ENCODE data around the gene GIPC1. TPM values are rescaled to one million over a fixed set of nuclear protein-coding genes. Genes with fewer than 3 reads are reported as not detected.
"Not testable (repeated sequence)": the region's sequence is repeated elsewhere in the genome, so short reads cannot be mapped to it uniquely, and the experiment has no call there.

GIPC1 gene
- total RNA-seq = 39.1 TPM

- FAIRE-seq = peak; percentile 79
Measured at GRCh38 chr19:14496029-14496833, at the start of gene GIPC1. GIPC1 (minus strand) TSS chr19:14496127; CDS start chr19:14482976, 13,151 bp downstream.

DNA sequence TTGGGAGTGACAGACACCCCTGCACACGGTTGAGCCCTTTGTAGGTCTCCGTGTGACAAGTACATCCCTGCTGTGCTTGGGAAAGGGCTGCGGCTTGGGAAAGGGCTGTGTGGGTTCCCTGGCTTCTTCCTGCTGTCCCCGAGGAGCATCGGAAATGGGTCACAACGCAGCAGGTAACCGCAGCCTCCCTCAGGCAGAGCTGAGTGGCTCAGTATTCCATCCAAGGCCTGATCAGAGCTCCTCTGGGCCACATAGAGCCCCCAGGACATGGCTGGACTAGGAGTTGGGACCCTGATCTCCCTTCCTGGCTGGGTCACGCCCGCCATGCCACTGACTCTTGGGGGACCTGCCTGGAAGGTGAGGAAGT is 49.8 kb upstream of the GIPC1 start:
- no peak for FAIRE-seq

More at GRCh38 chr19:14496029-14496833, at the start of gene GIPC1:
- peak; percentile 99 for DNase-seq (ENCODE audit: low spot score in 2 of 2)

GRCh38 chr19:14544977-14545715 is 49.2 kb upstream of the GIPC1 start:
- DNase-seq (ENCODE audit: low spot score in 2 of 2) (peak; percentile 67 to 75), FAIRE-seq (no peak)

More for the DNA sequence above, 49.8 kb upstream of the GIPC1 start:
- DNase-seq (ENCODE audit: low spot score in 2 of 2) = no peak

DNA sequence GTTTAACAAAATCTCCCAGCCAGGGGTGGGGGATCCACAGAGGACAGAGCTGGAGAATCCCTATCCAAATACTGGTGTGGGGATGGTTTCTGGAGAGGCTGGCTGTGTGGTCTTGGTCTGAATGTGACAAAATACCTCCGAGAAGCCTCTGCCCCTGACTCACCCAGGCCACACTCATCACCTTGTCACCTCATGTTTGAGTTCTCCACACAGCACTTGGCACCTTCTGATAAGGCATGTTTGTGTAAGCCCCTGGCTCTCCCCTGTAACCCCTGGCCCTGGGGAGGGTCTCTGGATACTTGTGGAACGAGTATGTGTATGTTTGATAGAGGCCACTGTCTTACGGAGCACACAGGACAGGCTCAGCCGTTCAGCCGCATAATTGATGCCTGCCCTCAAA is 48.1 kb upstream of the GIPC1 start:
- no peak for FAIRE-seq

GRCh38 chr19:14542711-14543328 is 46.9 kb upstream of the GIPC1 start:
- FAIRE-seq (no peak), DNase-seq (ENCODE audit: low spot score in 2 of 2) (peak in 1 of 2 donors; percentile 49)

More for the DNA sequence above, 48.1 kb upstream of the GIPC1 start:
- peak in 1 of 2 donors; percentile 15 for DNase-seq (ENCODE audit: low spot score in 2 of 2)

DNA sequence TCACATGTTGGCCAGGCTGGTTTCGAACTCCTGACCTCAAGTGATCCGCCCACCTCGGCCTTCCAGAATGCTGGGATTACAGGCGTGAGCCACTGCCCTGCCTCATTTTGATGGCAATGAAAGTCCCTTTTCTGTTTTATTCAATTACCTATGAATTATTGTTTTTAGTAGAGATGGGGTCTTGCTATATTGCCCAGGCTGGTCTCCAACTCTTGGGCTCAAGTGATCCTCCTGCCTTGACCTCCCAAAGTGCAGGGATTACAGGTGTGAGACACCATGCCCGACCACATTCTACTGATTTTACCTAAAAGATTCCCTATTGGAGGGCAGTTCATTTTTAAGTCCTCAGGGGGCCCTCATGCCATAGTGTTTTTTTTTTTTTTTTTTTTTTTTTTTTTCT is 46.1 kb upstream of the GIPC1 start:
- FAIRE-seq; DNase-seq (ENCODE audit: low spot score in 2 of 2): not testable (repeated sequence)

- DNase-seq (ENCODE audit: low spot score in 2 of 2) = no peak
- FAIRE-seq = no peak
Measured at GRCh38 chr19:14540741-14541525, 45.0 kb upstream of the GIPC1 start.

- FAIRE-seq (no peak), DNase-seq (ENCODE audit: low spot score in 2 of 2) (no peak)
Measured at GRCh38 chr19:14536926-14537692, 41.2 kb upstream of the GIPC1 start.

- DNase-seq (ENCODE audit: low spot score in 2 of 2) = no peak
- no peak for FAIRE-seq
Measured at GRCh38 chr19:14533450-14533849, 37.5 kb upstream of the GIPC1 start.

- FAIRE-seq (no peak), DNase-seq (ENCODE audit: low spot score in 2 of 2) (no peak)
Measured at GRCh38 chr19:14530506-14530905, 34.6 kb upstream of the GIPC1 start.

DNA sequence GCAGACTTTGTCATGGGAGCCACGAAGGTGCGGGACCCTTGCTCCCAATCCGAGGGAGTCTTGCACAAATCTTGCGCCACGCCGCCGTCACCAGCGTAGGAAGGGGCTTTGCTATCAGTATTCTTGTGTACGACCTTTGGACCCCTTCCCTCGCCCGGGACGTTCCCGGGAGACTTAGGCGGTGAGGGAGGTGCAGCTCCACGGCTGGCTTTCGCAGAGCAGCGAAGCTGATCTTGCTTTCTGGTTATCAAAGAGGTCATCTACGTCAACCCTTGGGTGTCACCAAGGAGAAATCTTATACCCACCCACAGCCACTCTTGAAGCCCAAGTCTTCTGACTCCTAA is 34.0 kb upstream of the GIPC1 start:
- no peak for FAIRE-seq
- no peak for DNase-seq (ENCODE audit: low spot score in 2 of 2)

DNA sequence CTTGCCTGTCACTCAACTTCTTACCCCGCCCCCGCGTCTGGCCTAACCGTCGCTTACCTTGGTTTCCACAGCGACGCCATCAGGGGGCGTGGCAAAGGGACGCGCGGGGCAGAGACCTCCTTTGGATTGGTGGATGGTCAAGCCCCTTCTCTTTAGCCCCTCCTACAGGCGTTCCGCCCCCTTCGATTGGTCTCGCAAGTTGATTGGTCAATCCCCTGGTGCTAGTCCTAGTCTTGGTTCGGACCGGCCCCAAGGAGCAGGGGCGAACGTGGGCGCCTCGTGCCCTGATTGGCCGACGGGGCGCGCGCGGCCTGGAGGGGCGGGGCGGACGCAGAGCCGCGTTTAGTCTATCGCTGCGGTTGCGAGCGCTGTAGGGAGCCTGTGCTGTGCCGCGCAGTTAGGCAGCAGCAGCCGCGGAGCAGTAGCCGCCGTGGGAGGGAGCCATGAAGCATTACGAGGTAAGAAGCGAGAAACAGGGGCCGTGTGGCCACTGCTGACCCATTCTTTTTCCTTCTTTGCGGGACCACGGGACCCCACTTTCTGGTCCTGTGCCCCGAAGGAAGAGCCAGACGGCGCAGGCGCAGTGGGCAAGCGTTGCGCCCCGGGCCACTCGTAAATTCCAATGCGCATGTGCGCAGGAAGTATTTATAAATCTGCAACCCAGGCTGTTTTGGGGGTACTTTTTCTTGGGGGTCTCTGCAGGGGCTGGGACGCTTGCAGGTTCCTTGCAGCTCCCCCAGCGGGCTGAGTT is 33.5 kb upstream of the GIPC1 start, which contains the start of gene TECR:
TSS of gene TECR (plus strand) at position 341 of the 751 bp plus-strand sequence. CDS start at position 444, 103 bp downstream.
- FAIRE-seq (peak; percentile 96), DNase-seq (ENCODE audit: low spot score in 2 of 2) (peak; percentile 91 to 94)

- FAIRE-seq = no peak
- DNase-seq (ENCODE audit: low spot score in 2 of 2) = no peak
Measured at GRCh38 chr19:14528419-14529253, 32.7 kb upstream of the GIPC1 start.

DNA sequence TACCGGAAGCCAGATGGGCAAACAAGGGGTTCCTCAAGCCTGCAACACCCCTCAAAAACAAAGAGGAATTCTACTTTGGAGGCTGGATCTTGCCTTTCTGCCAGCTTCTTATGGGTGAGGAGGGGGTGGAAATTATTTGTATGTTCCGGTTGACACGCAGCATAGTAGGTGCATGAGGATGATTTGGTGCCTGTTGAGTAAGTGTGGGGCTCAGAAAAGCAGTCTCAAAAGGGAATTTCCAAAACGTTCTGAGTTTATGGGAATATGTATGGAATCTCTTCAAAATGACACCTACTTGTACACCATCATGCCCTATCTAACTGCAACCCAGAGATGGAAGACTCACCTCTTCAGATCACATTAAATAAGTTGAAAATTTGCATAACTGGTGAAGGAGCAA is 30.5 kb upstream of the GIPC1 start:
- FAIRE-seq = no peak
- no peak for DNase-seq (ENCODE audit: low spot score in 2 of 2)

DNA sequence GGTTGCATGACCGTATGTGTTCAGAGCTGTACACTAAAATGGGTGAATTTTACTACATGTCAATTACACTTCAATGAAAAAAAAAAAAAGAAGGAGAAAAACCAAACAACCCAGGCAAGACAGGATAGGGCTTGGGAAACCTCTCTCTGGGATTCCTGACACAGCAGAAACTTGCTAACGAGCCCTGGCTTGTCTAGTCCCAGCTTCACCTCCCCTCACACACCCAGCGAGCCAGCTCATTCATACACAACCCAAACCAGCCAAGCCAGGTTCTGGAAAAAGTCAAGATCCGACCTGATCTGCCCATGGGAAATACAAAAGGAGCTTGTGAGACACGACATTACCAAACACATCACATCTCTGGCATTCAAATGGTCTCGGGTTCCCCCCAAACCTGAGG is 29.8 kb upstream of the GIPC1 start:
- no peak for FAIRE-seq

DNA sequence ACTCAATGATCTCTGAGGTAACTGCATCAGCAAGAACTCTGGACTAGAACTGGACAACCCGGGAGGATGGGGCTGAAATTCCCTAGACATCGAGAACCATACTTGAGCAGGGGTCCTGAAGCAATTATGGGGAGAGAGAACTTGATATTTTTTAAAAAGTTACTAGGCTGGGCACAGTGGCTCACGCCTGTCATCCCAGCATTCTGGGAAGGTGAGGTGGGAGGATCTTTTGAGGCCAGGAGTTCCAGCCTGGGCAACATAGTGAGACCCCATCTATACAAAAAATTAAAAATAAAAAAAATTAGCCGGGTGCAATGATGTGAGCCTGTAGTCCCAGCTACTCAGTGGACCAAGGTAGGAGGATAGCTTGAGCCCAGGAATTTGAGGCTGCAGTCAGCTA is 24.6 kb upstream of the GIPC1 start:
- no peak for FAIRE-seq
- no peak for DNase-seq (ENCODE audit: low spot score in 2 of 2)

More for the DNA sequence above, 29.8 kb upstream of the GIPC1 start:
- DNase-seq (ENCODE audit: low spot score in 2 of 2) = no peak

GRCh38 chr19:14519860-14520407 is 24.0 kb upstream of the GIPC1 start:
- no peak for FAIRE-seq
- DNase-seq (ENCODE audit: low spot score in 2 of 2) = no peak

All from frontal cortex (tissue), 4 donors.